Suprapubic skin (tissue), 4 donors: ENCODE measurements around the gene NVL. TPM values are rescaled to one million over a fixed set of nuclear protein-coding genes. Genes with fewer than 3 reads are reported as not detected.

Experiments
- DNase-seq, 2 donors: peaks; one replicate each; pipeline ENCODE4 v3.0.0-alpha.2; 2019; ENCODE audit warnings: low spot score in 2 of 2
- H3K27ac ChIP-seq: fragments of 200-600 bp; sonication (generic); one replicate; pipeline ENCODE4 v1.5.1; 2019
- H3K27me3 ChIP-seq: fragments of 200-600 bp; sonication (generic); one replicate; pipeline ENCODE4 v1.5.1; 2019
- H3K36me3 ChIP-seq: fragments of 200-600 bp; sonication (generic); one replicate; pipeline ENCODE4 v1.5.1; 2019
- H3K4me1 ChIP-seq: fragments of 200-600 bp; sonication (generic); one replicate; pipeline ENCODE4 v1.5.1; 2019
- H3K4me3 ChIP-seq: fragments of 200-600 bp; sonication (generic); one replicate; pipeline ENCODE4 v1.5.1; 2019; ENCODE audit warnings: mild to moderate bottlenecking
- H3K9me3 ChIP-seq: fragments of 200-600 bp; sonication (generic); one replicate; pipeline ENCODE4 v1.5.1; 2019
- CTCF ChIP-seq, 2 donors: fragments of 200-600 bp in 1 of 2; fragments of 450-650 bp in 1 of 2; sonication (generic) in 1 of 2; IDR thresholded peaks; one replicate each; pipeline ENCODE4 v1.5.1; 2016 to 2019; ENCODE audit warnings: antibody characterized with exemption in 2 of 2, mild to moderate bottlenecking in 1 of 2, moderate library complexity in 1 of 2
- EP300 ChIP-seq: sonication (generic); formaldehyde crosslinking; IDR thresholded peaks from one replicate; pipeline ENCODE4 v1.6.1; 2017; ENCODE audit warnings: antibody characterized with exemption
- POLR2A ChIP-seq, 2 donors: fragments of 450-650 bp; IDR thresholded peaks; one replicate each; pipeline ENCODE4 v1.6.1; 2017; ENCODE audit warnings: antibody characterized with exemption in 2 of 2, mild to moderate bottlenecking in 2 of 2, moderate library complexity in 2 of 2
- POLR2AphosphoS5 ChIP-seq, 3 donors: sonication (generic); formaldehyde crosslinking; IDR thresholded peaks; one replicate each; pipeline ENCODE4 v1.6.1; 2017; ENCODE audit warnings: antibody characterized with exemption in 3 of 3
- WGBS: methylation state at CpG from one replicate; pipeline ENCODE4 v1.1.5; 2018; 5-methylcytosine and 5-hydroxymethylcytosine counted together
- total RNA-seq, 4 donors: library from RNA; depleted of rRNA; stranded (reverse); fragments of >200 nt; gene quantifications; one replicate each; pipeline ENCODE4 v1.1.0, GENCODE V29; 2016

Gene NVL
- total RNA-seq, 4 donors from 2014 or later, result 31.7 to 86.4 (median 36.8) TPM

- peaks cover 9% of the 10 kb centered on the region for H3K36me3 ChIP-seq
- 93% methylated on average over 5 of the region's 5 CpGs for WGBS
- no peak for DNase-seq
- no peaks in the 10 kb centered on the region for H3K4me1 ChIP-seq
- no peak for TF ChIP-seq POLR2A (IDR thresholded peaks at IDR 0.05)
- TF ChIP-seq EP300, result no peak
- TF ChIP-seq CTCF (IDR thresholded peaks at IDR 0.05), result no peak
- no peak for TF ChIP-seq POLR2AphosphoS5 (IDR thresholded peaks at IDR 0.05)
- H3K27ac ChIP-seq, result no peak overlapping the region
- no peaks in the 10 kb centered on the region for H3K27me3 ChIP-seq
- H3K4me3 ChIP-seq, result no peak overlapping the region
- no peaks in the 10 kb centered on the region for H3K9me3 ChIP-seq
Observed at GRCh38 chr1:224259986-224260385, 70.0 kb downstream of the NVL start.

- Histone ChIP-seq H3K36me3 (no peaks in the 10 kb centered on the region), H3K9me3 (no peaks in the 10 kb centered on the region), H3K27ac (no peak overlapping the region), H3K4me3 (no peak overlapping the region), H3K27me3 (no peaks in the 10 kb centered on the region), H3K4me1 (no peaks in the 10 kb centered on the region)
- TF ChIP-seq EP300 (no peak), CTCF (IDR thresholded peaks at IDR 0.05) (no peak)
- no peak for DNase-seq
- WGBS, result 96% methylated on average over 1 of the region's 1 CpG
Observed at GRCh38 chr1:224258351-224258750, 71.6 kb downstream of the NVL start.

- DNase-seq, result no peak
- Histone ChIP-seq H3K27ac (no peak overlapping the region), H3K27me3 (no peaks in the 10 kb centered on the region), H3K4me3 (no peak overlapping the region), H3K36me3 (no peaks in the 10 kb centered on the region), H3K9me3 (no peaks in the 10 kb centered on the region), H3K4me1 (no peaks in the 10 kb centered on the region)
- TF ChIP-seq POLR2AphosphoS5 (IDR thresholded peaks at IDR 0.05) (no peak), CTCF (IDR thresholded peaks at IDR 0.05) (no peak), EP300 (no peak)
- WGBS, result 46% methylated on average over 3 of the region's 3 CpGs
Observed at GRCh38 chr1:224256640-224257039, 73.3 kb downstream of the NVL start.

GRCh38 chr1:224253721-224254120 is 76.3 kb downstream of the NVL start:
- 75% methylated on average over 1 of the region's 1 CpG for WGBS
- DNase-seq, result no peak
- Histone ChIP-seq H3K27ac (no peak overlapping the region), H3K9me3 (no peaks in the 10 kb centered on the region), H3K4me3 (no peak overlapping the region), H3K27me3 (no peaks in the 10 kb centered on the region), H3K4me1 (no peaks in the 10 kb centered on the region), H3K36me3 (peaks cover 14% of the 10 kb centered on the region)
- no peak for TF ChIP-seq POLR2AphosphoS5 (IDR thresholded peaks at IDR 0.05)
- no peak for TF ChIP-seq EP300
- TF ChIP-seq POLR2A (IDR thresholded peaks at IDR 0.05), result no peak

GRCh38 chr1:224252479-224252878 is 77.5 kb downstream of the NVL start:
- Histone ChIP-seq H3K4me1 (no peaks in the 10 kb centered on the region), H3K27ac (no peak overlapping the region), H3K4me3 (no peak overlapping the region), H3K9me3 (no peaks in the 10 kb centered on the region), H3K27me3 (no peaks in the 10 kb centered on the region), H3K36me3 (peaks cover 24% of the 10 kb centered on the region)
- TF ChIP-seq POLR2A (IDR thresholded peaks at IDR 0.05), result no peak
- no peak for TF ChIP-seq CTCF (IDR thresholded peaks at IDR 0.05)
- TF ChIP-seq EP300, result no peak
- no peak for TF ChIP-seq POLR2AphosphoS5 (IDR thresholded peaks at IDR 0.05)
- DNase-seq, result no peak

- Histone ChIP-seq H3K4me3 (no peak overlapping the region), H3K27me3 (no peaks in the 10 kb centered on the region), H3K36me3 (peaks cover 31% of the 10 kb centered on the region), H3K9me3 (no peaks in the 10 kb centered on the region), H3K27ac (no peak overlapping the region), H3K4me1 (no peaks in the 10 kb centered on the region)
- DNase-seq, result no peak
- 69% methylated on average over 5 of the region's 5 CpGs for WGBS
- TF ChIP-seq POLR2A (IDR thresholded peaks at IDR 0.05) (no peak), CTCF (IDR thresholded peaks at IDR 0.05) (no peak), POLR2AphosphoS5 (IDR thresholded peaks at IDR 0.05) (no peak), EP300 (no peak)
Observed at GRCh38 chr1:224251741-224252146, 78.2 kb downstream of the NVL start.
